Type B pancreatic cell (in vitro differentiated cells): ENCODE results near the gene MLF2. TPM values are rescaled to one million over a fixed set of nuclear protein-coding genes. Genes with fewer than 3 reads are reported as not detected.

Source experiments
- DNase-seq: peaks from one replicate; pipeline ENCODE4 v3.0.0; 2021; ENCODE audit warnings: mixed read lengths; ENCODE audit not compliant: unreplicated experiment; ENCODE audit errors: extremely low spot score
- H3K27ac Mint-ChIP-seq: 2 replicates; pipeline ENCODE4 v1.8.0; 2021; ENCODE audit warnings: mild to moderate bottlenecking, mixed read lengths
- H3K27me3 Mint-ChIP-seq: 2 replicates; pipeline ENCODE4 v1.8.0; 2021; ENCODE audit warnings: mixed read lengths
- H3K36me3 Mint-ChIP-seq: 2 replicates; pipeline ENCODE4 v1.8.0; 2021; ENCODE audit warnings: mixed read lengths
- H3K4me1 Mint-ChIP-seq: one replicate; pipeline ENCODE4 v1.8.0; 2021; ENCODE audit warnings: mixed read lengths; ENCODE audit not compliant: unreplicated experiment
- H3K4me3 Mint-ChIP-seq: 2 replicates; pipeline ENCODE4 v1.8.0; 2021; ENCODE audit warnings: mild to moderate bottlenecking, mixed read lengths
- H3K9me3 Mint-ChIP-seq: 2 replicates; pipeline ENCODE4 v1.8.0; 2021; ENCODE audit warnings: mixed read lengths
- total RNA-seq: library from RNA; stranded (reverse); gene quantifications from 2 replicates; pipeline ENCODE4 v1.2.1, GENCODE V29; 2021; ENCODE audit warnings: low replicate concordance
- TF ChIP-seq, protein P1 (sequence below): fragments of 200-600 bp; sonication (generic); conservative IDR thresholded peaks from 2 replicates; pipeline ENCODE4 v1.5.0; 2021; ENCODE audit warnings: antibody characterized with exemption, mild to moderate bottlenecking

The MLF2 gene
- total RNA-seq, 1 donor from 2014 or later, result 187 TPM

DNA sequence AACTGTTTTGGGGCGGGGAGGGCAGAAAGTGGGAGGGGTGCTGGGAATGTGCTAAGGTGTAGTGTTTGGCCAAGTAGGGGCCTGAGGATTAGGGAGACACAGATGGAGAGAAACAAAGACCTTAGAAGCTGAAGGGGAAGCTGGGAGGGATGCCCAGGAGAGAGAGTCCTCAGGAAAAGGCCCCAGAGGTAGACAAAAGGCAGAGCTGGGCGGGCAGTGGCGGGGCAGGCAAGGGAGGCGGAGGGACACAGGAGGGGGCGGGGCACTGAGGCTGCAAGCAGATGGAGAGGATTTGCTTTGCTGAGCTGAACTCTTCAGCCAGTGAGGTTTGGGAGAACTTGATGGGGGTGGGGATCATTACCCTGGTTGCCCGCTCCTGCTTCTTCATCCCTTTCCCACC lies 16.0 kb upstream of the MLF2 start:
- Mint-ChIP-seq H3K27me3 (peaks cover 46% of the 10 kb centered on the region), H3K36me3 (peaks cover 12% of the 10 kb centered on the region), H3K9me3 (no peaks in the 10 kb centered on the region), H3K4me1 (peaks cover 44% of the 10 kb centered on the region), H3K27ac (peak overlapping the region; percentile 96), H3K4me3 (peak overlapping the region; percentile 97)
- no peak for DNase-seq
- TF ChIP-seq, protein P1, sequence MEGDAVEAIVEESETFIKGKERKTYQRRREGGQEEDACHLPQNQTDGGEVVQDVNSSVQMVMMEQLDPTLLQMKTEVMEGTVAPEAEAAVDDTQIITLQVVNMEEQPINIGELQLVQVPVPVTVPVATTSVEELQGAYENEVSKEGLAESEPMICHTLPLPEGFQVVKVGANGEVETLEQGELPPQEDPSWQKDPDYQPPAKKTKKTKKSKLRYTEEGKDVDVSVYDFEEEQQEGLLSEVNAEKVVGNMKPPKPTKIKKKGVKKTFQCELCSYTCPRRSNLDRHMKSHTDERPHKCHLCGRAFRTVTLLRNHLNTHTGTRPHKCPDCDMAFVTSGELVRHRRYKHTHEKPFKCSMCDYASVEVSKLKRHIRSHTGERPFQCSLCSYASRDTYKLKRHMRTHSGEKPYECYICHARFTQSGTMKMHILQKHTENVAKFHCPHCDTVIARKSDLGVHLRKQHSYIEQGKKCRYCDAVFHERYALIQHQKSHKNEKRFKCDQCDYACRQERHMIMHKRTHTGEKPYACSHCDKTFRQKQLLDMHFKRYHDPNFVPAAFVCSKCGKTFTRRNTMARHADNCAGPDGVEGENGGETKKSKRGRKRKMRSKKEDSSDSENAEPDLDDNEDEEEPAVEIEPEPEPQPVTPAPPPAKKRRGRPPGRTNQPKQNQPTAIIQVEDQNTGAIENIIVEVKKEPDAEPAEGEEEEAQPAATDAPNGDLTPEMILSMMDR, result no peak

DNA sequence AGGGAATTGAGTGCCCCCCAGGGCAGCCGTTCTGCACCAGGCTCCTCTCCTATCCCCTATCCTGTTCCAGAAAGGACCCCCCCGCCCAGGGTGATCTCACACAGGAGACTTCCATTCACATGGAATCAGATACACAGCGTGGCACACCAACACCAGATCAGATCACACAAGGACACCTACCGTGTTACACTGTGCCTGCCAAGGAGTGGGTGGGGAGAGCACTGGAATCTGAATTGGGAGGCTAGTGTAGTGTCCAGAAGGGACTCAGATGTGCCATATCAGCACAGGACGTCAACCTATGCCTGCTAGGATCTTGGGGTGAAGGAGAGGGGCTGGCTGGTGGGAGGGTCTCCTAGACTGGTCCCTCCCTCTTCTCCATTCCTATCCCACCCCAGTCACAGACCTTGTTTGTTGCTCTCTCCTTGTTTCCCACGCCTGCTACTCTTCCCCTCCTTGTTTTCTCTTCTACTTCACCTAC lies 15.5 kb upstream of the MLF2 start:
- Mint-ChIP-seq H3K27ac (peak overlapping the region; percentile 96), H3K4me3 (peak overlapping the region; percentile 97), H3K4me1 (peaks cover 48% of the 10 kb centered on the region), H3K27me3 (peaks cover 44% of the 10 kb centered on the region), H3K9me3 (no peaks in the 10 kb centered on the region), H3K36me3 (peaks cover 12% of the 10 kb centered on the region)
- DNase-seq, result no peak
- TF ChIP-seq, protein P1, result no peak

DNA sequence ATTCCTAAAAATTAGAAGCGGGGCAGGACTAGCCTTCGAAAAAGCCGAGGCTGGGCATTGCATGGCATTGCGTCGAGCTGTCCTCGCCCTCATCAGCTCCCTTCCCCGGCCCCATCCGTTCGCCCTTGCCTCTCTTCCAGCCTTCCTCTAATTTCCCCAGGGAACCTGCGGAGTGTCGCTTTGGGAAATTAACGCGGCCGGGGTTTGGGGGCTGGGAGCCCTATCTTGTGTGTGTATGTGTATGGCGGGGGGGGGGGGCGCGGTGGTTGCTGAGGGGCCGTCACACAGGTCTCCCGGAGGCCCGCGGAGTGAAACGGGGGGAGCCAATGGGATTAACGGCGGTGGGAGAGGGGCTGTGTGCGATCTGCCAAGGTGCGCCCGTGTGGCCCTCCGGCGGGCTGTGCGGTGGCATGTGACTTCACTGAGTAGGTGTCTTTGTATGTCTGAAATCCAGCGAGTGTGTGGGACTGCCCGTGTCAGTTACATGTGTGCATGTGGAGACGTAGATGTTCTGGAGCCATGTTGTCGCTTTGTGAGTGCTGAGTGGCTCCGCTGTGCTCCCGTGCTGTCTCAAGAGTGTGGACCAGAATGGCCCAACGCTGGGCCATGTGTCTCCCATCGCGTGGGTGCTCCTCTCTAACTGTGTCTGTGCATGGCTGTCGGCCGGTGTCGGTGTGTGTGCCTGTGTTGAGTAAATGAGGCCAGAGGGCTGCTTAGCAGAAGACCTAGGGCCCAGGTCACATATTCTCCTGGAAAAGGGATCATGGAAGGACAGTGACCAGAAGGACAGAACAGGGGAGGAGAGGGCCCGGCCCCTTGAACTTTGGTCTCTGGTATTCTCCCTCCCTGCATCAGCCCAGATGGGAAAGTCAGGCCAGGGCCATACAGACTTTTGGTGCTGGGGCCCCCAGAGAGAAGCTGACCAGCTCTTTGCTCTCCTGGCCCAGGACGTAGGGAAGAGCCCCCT lies 14.7 kb upstream of the MLF2 start:
- no peak for DNase-seq
- Mint-ChIP-seq H3K27me3 (peaks cover 36% of the 10 kb centered on the region), H3K9me3 (no peaks in the 10 kb centered on the region), H3K4me3 (peak overlapping the region; percentile 97), H3K27ac (peak overlapping the region; percentile 96), H3K4me1 (peaks cover 45% of the 10 kb centered on the region), H3K36me3 (peaks cover 12% of the 10 kb centered on the region)
- TF ChIP-seq, protein P1, result no peak

DNA sequence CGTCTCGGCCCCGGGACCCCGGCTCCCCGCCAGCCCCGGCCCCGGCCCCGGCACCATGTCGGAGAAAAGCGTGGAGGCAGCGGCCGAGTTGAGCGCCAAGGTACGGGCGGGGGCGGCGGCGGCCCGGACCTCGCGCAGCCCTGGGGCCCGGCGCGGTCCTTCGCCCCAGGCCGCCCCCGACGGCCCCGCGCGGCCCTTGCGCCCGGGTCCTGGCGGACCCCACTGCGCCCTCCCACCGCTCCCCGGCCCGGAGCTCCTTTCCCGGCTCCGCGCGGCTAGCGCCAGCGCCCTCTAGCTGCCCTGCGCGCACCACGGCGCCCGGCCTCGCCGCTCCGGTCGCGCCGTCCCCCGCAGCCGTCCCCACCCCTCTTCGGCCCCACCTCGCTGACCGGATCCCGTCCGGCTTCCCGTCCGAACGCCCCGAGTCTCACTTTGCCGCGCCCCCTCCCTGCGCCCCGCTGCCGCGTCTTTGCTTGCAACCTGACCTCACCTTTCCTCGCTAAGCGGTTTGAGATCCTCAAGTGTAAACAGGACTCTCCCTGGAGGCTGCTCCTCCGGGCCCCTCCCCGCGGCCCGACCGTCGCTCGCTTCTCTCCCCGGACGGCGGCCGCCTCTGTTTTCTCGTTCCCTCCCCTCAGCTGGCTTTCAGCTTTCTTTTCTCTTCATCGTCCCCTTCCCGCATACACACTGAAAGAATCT lies 13.9 kb upstream of the MLF2 start:
- peaks cover 5% of the 10 kb centered on the region for H3K9me3 Mint-ChIP-seq
- peaks cover 30% of the 10 kb centered on the region for H3K27me3 Mint-ChIP-seq
- peaks cover 9% of the 10 kb centered on the region for H3K36me3 Mint-ChIP-seq
- TF ChIP-seq, protein P1, result peak; percentile 77
- peak overlapping the region; percentile 96 for H3K27ac Mint-ChIP-seq
- peak; percentile 84 for DNase-seq
- H3K4me1 Mint-ChIP-seq, result peaks cover 42% of the 10 kb centered on the region
- H3K4me3 Mint-ChIP-seq, result peak overlapping the region; percentile 97

DNA sequence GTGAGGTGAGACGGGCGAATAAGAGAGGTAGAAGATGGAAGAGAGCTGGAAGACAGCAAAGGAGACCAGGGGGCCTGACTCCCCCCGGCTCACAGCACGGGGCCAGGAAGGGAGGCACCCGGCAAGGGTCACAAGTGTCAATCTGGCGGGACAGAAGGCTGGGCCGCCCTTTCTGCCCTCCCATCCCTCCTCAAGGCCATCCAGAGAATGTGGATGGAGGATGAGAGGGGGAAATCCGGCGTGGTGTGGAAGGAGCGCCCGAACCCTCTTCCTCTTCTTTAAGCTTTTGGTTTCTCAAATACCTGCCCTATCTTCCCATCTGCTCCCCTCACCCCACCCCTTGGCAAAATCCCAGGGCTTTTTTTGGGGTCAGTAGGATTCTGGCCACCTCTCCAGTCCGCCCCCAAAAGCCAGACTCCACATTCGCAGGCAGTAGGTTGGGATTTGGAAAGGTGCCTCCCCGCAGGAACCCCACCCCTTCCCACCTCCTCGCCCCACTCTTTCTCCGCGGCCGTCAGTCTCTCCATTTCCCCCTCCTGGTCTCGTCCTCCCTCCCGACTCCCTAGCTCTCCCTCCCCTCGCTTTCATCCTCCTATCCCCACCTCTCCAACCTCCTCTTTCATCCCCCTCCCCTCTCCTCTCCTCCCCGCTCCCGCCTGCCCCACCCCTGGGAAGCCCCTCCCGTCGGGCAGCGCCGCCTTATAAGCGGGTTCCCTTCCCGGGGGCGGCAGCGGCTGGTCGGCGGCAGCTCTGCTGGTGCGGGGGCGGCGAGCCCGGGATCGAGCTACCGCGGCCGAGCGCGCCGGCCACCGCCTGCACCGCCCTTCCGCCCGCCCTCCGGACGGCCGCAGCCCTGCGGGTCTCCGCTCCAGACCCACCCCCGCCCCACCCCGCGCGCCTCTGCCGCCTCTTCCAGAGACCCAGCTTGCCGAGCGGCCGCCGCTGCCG lies 13.0 kb upstream of the MLF2 start, which contains the start of gene PTMS:
Gene PTMS (plus strand): TSS at position 730 of the 948 bp plus-strand sequence. CDS start 343 bp downstream, outside the sequence.
- Mint-ChIP-seq H3K4me3 (peak within 1 kb of the TSS; percentile 97), H3K36me3 (peaks cover 4% of the 10 kb centered on the region), H3K4me1 (peaks cover 38% of the 10 kb centered on the region), H3K9me3 (peaks cover 5% of the 10 kb centered on the region), H3K27me3 (peaks cover 23% of the 10 kb centered on the region), H3K27ac (peak within 1 kb of the TSS; percentile 96)
- TF ChIP-seq, protein P1, result no peak
- DNase-seq, result peak; percentile 88
